ENCODE data around the gene COL19A1. TPM values are rescaled to one million over a fixed set of nuclear protein-coding genes. Genes with fewer than 3 reads are reported as not detected.
A peak's percentile ranks its signal among the peaks of the same experiment; 100 is the strongest.

Gene COL19A1
- total and polyA plus RNA-seq, 2 experiments from 2014 or later, result not detected

DNA sequence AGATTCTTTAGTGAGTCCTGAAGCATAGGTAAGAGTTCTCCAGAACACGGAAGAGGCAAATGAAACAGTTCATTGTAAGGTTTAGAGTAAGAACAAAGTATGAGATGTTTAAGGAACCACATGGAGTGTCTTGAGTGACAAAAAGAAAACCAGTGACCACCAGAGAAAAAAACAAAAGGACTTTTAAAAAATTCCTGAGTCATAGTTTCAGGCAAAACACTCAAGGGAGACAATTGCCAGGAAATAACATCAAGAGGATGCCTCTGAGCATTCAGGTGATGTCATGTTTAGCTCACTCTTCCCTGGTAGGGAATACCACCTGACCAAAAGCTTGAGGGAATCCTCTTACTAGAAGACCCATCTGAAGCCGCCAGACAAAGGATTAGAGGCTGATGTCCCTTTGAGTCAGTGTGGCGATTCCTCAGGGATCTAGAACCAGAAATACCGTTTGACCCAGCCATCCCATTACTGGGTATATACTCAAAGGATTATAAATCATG is 110.3 kb downstream of the COL19A1 start:
- no peaks in the 10 kb centered on the region for H3K4me1 ChIP-seq (ENCODE audit: insufficient read depth)
- H2AFZ ChIP-seq, result peak overlapping the region; percentile 16; the same call in 1 of the 2 replicates
- TF ChIP-seq ZNF331 (CRISPR knock-in tag; IDR thresholded peaks at IDR 0.05; ENCODE audit: low read depth), result no peak
- TF ChIP-seq EZH2 (IDR thresholded peaks at IDR 0.05; ENCODE audit: low read depth, unreplicated experiment), result no peak
- no peak for TF ChIP-seq JUNB (IDR thresholded peaks at IDR 0.05; ENCODE audit: unreplicated experiment)
- TF ChIP-seq, protein P1, sequence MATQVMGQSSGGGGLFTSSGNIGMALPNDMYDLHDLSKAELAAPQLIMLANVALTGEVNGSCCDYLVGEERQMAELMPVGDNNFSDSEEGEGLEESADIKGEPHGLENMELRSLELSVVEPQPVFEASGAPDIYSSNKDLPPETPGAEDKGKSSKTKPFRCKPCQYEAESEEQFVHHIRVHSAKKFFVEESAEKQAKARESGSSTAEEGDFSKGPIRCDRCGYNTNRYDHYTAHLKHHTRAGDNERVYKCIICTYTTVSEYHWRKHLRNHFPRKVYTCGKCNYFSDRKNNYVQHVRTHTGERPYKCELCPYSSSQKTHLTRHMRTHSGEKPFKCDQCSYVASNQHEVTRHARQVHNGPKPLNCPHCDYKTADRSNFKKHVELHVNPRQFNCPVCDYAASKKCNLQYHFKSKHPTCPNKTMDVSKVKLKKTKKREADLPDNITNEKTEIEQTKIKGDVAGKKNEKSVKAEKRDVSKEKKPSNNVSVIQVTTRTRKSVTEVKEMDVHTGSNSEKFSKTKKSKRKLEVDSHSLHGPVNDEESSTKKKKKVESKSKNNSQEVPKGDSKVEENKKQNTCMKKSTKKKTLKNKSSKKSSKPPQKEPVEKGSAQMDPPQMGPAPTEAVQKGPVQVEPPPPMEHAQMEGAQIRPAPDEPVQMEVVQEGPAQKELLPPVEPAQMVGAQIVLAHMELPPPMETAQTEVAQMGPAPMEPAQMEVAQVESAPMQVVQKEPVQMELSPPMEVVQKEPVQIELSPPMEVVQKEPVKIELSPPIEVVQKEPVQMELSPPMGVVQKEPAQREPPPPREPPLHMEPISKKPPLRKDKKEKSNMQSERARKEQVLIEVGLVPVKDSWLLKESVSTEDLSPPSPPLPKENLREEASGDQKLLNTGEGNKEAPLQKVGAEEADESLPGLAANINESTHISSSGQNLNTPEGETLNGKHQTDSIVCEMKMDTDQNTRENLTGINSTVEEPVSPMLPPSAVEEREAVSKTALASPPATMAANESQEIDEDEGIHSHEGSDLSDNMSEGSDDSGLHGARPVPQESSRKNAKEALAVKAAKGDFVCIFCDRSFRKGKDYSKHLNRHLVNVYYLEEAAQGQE (IDR thresholded peaks at IDR 0.05; ENCODE audit: unreplicated experiment), result no peak
- TF ChIP-seq ZNF114 (CRISPR knock-in tag; IDR thresholded peaks at IDR 0.05), result no peak
- no peak for TF ChIP-seq EZH2phosphoT487 (IDR thresholded peaks at IDR 0.05; ENCODE audit: unreplicated experiment)
- TF ChIP-seq POLR2AphosphoS5 (IDR thresholded peaks at IDR 0.05; ENCODE audit: low read depth), result no peak
- no peak for TF ChIP-seq NANOG (IDR thresholded peaks at IDR 0.05; ENCODE audit: borderline replicate concordance)
- TF ChIP-seq CREB1 (CRISPR knock-in tag; IDR thresholded peaks at IDR 0.05; ENCODE audit: low read depth), result no peak
- no peak for TF ChIP-seq STAT1 (IDR thresholded peaks at IDR 0.05; ENCODE audit: unreplicated experiment)
- TF ChIP-seq, protein P2, sequence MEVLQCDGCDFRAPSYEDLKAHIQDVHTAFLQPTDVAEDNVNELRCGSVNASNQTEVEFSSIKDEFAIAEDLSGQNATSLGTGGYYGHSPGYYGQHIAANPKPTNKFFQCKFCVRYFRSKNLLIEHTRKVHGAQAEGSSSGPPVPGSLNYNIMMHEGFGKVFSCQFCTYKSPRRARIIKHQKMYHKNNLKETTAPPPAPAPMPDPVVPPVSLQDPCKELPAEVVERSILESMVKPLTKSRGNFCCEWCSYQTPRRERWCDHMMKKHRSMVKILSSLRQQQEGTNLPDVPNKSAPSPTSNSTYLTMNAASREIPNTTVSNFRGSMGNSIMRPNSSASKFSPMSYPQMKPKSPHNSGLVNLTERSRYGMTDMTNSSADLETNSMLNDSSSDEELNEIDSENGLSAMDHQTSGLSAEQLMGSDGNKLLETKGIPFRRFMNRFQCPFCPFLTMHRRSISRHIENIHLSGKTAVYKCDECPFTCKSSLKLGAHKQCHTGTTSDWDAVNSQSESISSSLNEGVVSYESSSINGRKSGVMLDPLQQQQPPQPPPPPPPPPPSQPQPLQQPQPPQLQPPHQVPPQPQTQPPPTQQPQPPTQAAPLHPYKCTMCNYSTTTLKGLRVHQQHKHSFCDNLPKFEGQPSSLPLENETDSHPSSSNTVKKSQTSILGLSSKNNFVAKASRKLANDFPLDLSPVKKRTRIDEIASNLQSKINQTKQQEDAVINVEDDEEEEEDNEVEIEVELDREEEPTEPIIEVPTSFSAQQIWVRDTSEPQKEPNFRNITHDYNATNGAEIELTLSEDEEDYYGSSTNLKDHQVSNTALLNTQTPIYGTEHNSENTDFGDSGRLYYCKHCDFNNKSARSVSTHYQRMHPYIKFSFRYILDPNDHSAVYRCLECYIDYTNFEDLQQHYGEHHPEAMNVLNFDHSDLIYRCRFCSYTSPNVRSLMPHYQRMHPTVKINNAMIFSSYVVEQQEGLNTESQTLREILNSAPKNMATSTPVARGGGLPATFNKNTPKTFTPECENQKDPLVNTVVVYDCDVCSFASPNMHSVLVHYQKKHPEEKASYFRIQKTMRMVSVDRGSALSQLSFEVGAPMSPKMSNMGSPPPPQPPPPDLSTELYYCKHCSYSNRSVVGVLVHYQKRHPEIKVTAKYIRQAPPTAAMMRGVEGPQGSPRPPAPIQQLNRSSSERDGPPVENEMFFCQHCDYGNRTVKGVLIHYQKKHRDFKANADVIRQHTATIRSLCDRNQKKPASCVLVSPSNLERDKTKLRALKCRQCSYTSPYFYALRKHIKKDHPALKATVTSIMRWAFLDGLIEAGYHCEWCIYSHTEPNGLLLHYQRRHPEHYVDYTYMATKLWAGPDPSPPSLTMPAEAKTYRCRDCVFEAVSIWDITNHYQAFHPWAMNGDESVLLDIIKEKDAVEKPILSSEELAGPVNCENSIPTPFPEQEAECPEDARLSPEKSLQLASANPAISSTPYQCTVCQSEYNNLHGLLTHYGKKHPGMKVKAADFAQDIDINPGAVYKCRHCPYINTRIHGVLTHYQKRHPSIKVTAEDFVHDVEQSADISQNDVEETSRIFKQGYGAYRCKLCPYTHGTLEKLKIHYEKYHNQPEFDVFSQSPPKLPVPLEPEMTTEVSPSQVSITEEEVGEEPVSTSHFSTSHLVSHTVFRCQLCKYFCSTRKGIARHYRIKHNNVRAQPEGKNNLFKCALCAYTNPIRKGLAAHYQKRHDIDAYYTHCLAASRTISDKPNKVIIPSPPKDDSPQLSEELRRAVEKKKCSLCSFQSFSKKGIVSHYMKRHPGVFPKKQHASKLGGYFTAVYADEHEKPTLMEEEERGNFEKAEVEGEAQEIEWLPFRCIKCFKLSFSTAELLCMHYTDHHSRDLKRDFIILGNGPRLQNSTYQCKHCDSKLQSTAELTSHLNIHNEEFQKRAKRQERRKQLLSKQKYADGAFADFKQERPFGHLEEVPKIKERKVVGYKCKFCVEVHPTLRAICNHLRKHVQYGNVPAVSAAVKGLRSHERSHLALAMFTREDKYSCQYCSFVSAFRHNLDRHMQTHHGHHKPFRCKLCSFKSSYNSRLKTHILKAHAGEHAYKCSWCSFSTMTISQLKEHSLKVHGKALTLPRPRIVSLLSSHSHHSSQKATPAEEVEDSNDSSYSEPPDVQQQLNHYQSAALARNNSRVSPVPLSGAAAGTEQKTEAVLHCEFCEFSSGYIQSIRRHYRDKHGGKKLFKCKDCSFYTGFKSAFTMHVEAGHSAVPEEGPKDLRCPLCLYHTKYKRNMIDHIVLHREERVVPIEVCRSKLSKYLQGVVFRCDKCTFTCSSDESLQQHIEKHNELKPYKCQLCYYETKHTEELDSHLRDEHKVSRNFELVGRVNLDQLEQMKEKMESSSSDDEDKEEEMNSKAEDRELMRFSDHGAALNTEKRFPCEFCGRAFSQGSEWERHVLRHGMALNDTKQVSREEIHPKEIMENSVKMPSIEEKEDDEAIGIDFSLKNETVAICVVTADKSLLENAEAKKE (CRISPR knock-in tag; IDR thresholded peaks at IDR 0.05), result no peak
- TF ChIP-seq, protein P3, sequence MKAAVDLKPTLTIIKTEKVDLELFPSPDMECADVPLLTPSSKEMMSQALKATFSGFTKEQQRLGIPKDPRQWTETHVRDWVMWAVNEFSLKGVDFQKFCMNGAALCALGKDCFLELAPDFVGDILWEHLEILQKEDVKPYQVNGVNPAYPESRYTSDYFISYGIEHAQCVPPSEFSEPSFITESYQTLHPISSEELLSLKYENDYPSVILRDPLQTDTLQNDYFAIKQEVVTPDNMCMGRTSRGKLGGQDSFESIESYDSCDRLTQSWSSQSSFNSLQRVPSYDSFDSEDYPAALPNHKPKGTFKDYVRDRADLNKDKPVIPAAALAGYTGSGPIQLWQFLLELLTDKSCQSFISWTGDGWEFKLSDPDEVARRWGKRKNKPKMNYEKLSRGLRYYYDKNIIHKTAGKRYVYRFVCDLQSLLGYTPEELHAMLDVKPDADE (IDR thresholded peaks at IDR 0.05), result no peak
- TF ChIP-seq, protein P4, sequence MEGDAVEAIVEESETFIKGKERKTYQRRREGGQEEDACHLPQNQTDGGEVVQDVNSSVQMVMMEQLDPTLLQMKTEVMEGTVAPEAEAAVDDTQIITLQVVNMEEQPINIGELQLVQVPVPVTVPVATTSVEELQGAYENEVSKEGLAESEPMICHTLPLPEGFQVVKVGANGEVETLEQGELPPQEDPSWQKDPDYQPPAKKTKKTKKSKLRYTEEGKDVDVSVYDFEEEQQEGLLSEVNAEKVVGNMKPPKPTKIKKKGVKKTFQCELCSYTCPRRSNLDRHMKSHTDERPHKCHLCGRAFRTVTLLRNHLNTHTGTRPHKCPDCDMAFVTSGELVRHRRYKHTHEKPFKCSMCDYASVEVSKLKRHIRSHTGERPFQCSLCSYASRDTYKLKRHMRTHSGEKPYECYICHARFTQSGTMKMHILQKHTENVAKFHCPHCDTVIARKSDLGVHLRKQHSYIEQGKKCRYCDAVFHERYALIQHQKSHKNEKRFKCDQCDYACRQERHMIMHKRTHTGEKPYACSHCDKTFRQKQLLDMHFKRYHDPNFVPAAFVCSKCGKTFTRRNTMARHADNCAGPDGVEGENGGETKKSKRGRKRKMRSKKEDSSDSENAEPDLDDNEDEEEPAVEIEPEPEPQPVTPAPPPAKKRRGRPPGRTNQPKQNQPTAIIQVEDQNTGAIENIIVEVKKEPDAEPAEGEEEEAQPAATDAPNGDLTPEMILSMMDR (conservative IDR thresholded peaks at IDR 0.05; ENCODE audit: low read depth in 2 of 2), result no peak
- Mint-ChIP-seq H3K27me3 (ENCODE audit: insufficient read depth, low read depth, poor library complexity) (peaks cover 1% of the 10 kb centered on the region), H3K4me1 (peaks cover 15% of the 10 kb centered on the region), H3K9me3 (no peaks in the 10 kb centered on the region; the same call in 2 of the 3 replicates), H3K4me3 (no peak overlapping the region), H3K36me3 (ENCODE audit: low read depth) (no peaks in the 10 kb centered on the region), H3K27ac (peak overlapping the region; percentile 51; the same call in 1 of the 2 replicates)
- H3K4me3 ChIP-seq, result no peak overlapping the region
- H3K27me3 ChIP-seq (ENCODE audit: insufficient read depth), result no peaks in the 10 kb centered on the region
- H3K36me3 ChIP-seq (ENCODE audit: insufficient read depth), result no peaks in the 10 kb centered on the region
- H3K79me2 ChIP-seq (replicated peaks; ENCODE audit: insufficient read depth), result no peaks in the 10 kb centered on the region
- ATAC-seq, result no peak
- no peak overlapping the region for H3K4me2 ChIP-seq
- H3F3A ChIP-seq (replicated peaks; ENCODE audit: low read depth), result no peaks in the 10 kb centered on the region
- H3K27ac ChIP-seq (ENCODE audit: low read depth), result no peak overlapping the region
- no peaks in the 10 kb centered on the region for H3K9me2 ChIP-seq (ENCODE audit: insufficient read depth)
- DNase-seq (ENCODE audit: low spot score), result no peak
- H4K20me1 ChIP-seq (replicated peaks; ENCODE audit: insufficient read depth), result no peaks in the 10 kb centered on the region

All from GM23338 (cell line).